MCF 10A (cell line): Measurements from ENCODE around the gene LHFPL2. TPM values are rescaled to one million over a fixed set of nuclear protein-coding genes. Genes with fewer than 3 reads are reported as not detected.

Experiments used
- BruUV-seq: library from RNA; stranded (reverse); fragments of 400-500 nt; replicated peaks from 2 replicates; lab custom pipeline; 2021; lab: Mats Ljungman, UMichigan
- CTCF ChIA-PET: fragments of 300-600 bp; sonication (Branson Sonifier 250); formaldehyde crosslinking; extraction: SDS; loops from one replicate; lab custom pipeline; 2021; ENCODE audit warnings: antibody characterized with exemption, inconsistent platforms; lab: Yijun Ruan, JAX
- POLR2A ChIA-PET: fragments of 300-600, 350-650 bp; sonication (Branson Sonifier 250); formaldehyde crosslinking; extraction: SDS; loops from one replicate; lab custom pipeline; 2020; ENCODE audit warnings: antibody characterized with exemption, inconsistent platforms; lab: Yijun Ruan, JAX
- DNase-seq: peaks from one replicate; pipeline ENCODE4 v3.0.0-alpha.2; 2018; ENCODE audit not compliant: unreplicated experiment
- H3K27ac Mint-ChIP-seq: one replicate; pipeline ENCODE4 v1.8.0; 2022; ENCODE audit warnings: mild to moderate bottlenecking, low read depth, mixed read lengths; ENCODE audit not compliant: unreplicated experiment
- H3K27me3 Mint-ChIP-seq: one replicate; pipeline ENCODE4 v1.8.0; 2022; ENCODE audit warnings: mixed read lengths; ENCODE audit not compliant: insufficient read depth, unreplicated experiment
- H3K36me3 Mint-ChIP-seq: one replicate; pipeline ENCODE4 v1.8.0; 2022; ENCODE audit warnings: mild to moderate bottlenecking, moderate library complexity, mixed read lengths; ENCODE audit not compliant: insufficient read depth, unreplicated experiment
- H3K4me1 Mint-ChIP-seq: one replicate; pipeline ENCODE4 v1.8.0; 2022; ENCODE audit warnings: mixed read lengths; ENCODE audit not compliant: insufficient read depth, unreplicated experiment
- H3K4me3 Mint-ChIP-seq: one replicate; pipeline ENCODE4 v1.8.0; 2022; ENCODE audit warnings: mild to moderate bottlenecking, moderate library complexity, mixed read lengths; ENCODE audit not compliant: unreplicated experiment
- H3K9me3 Mint-ChIP-seq: one replicate; pipeline ENCODE4 v1.8.0; 2022; ENCODE audit warnings: mixed read lengths; ENCODE audit not compliant: unreplicated experiment
- intact Hi-C: fragments of 100-400 bp; cut with micrococcal nuclease; formaldehyde crosslinking; loops from 2 replicates; pipeline ENCODE4 v1.14.1; 2022
- total RNA-seq: library from RNA; stranded (reverse); gene quantifications from 2 replicates; pipeline ENCODE4 v1.2.3, GENCODE V29; 2022
- TF ChIP-seq, protein P1 (sequence below): fragments of 200-600 bp; IDR thresholded peaks from one replicate; pipeline ENCODE4 v1.8.0; 2022; ENCODE audit warnings: antibody characterized with exemption, mild to moderate bottlenecking; ENCODE audit not compliant: unreplicated experiment

LHFPL2 gene
- total RNA-seq, 1 experiment from 2014 or later: 45.9 TPM

DNA sequence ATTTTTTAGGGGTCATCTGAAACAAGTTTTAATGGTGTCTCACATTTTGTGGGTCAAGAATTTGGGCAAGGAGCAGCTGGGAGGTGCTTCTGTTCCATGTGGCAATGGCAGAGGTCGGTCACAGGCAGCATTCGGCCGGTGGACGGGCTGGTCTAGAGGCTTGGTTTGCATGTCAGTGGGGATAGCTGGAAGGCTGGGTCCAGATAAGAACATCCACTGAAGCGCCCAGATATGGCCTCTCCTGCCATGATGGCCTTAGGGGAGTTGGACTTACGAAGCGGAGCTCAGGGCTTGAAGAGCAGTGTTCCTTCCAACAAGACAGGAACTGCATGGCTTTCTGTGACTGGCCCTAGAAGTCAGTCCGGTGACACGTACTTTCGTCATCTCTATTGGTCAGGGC, 30.3 kb downstream of the LHFPL2 start:
- Mint-ChIP-seq H3K9me3 (no peaks in the 10 kb centered on the region), H3K36me3 (peaks cover 56% of the 10 kb centered on the region), H3K27me3 (no peaks in the 10 kb centered on the region), H3K4me3 (no peak overlapping the region), H3K27ac (no peak overlapping the region), H3K4me1 (peaks cover 20% of the 10 kb centered on the region)
- DNase-seq: no peak
- TF ChIP-seq, protein P1, sequence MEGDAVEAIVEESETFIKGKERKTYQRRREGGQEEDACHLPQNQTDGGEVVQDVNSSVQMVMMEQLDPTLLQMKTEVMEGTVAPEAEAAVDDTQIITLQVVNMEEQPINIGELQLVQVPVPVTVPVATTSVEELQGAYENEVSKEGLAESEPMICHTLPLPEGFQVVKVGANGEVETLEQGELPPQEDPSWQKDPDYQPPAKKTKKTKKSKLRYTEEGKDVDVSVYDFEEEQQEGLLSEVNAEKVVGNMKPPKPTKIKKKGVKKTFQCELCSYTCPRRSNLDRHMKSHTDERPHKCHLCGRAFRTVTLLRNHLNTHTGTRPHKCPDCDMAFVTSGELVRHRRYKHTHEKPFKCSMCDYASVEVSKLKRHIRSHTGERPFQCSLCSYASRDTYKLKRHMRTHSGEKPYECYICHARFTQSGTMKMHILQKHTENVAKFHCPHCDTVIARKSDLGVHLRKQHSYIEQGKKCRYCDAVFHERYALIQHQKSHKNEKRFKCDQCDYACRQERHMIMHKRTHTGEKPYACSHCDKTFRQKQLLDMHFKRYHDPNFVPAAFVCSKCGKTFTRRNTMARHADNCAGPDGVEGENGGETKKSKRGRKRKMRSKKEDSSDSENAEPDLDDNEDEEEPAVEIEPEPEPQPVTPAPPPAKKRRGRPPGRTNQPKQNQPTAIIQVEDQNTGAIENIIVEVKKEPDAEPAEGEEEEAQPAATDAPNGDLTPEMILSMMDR: no peak
- POLR2A ChIA-PET: interaction anchor here (0.6 to 1.2 kb wide), 2 partner anchors 11 to 366 kb away, joined by 3 read pairs; no protein-coding TSS in a partner anchor
- CTCF ChIA-PET: interaction anchor here (2.7 kb wide), 1 partner anchor 9 kb away, joined by 8 read pairs; no protein-coding TSS in a partner anchor
- no TSS peak for BruUV-seq
- intact Hi-C loops: no loop called here

DNA sequence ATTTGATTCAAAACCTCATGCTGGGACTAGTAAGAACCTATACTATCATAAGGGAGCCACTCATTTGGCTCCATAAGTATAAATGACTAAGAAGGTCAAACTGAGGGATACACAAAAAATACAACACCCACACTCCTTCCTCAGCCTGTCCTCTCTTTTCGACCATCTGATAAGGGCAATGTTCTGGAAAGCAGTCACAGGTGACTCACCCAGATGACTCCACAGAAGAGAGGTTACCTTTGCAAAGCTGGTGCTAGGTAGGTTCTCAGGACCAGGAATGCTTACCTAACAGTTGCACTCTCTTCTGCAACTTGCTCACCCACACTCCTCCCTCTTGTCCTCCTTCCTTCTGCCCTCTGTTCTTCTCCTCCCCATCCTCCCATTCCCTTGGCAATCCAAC, 32.9 kb downstream of the LHFPL2 start:
- POLR2A ChIA-PET: interaction anchor here (0.6 to 1.1 kb wide), 2 partner anchors 10 to 114 kb away, joined by 3 read pairs; no protein-coding TSS in a partner anchor
- TF ChIP-seq, protein P1: no peak
- no TSS peak for BruUV-seq
- CTCF ChIA-PET: interaction anchor here (2.7 kb wide), 1 partner anchor 12 kb away, joined by 8 read pairs; no protein-coding TSS in a partner anchor
- peak; percentile 79 for DNase-seq
- H3K4me3 Mint-ChIP-seq: no peak overlapping the region
- peaks cover 15% of the 10 kb centered on the region for H3K4me1 Mint-ChIP-seq
- intact Hi-C loops: no loop called here
- peaks cover 42% of the 10 kb centered on the region for H3K36me3 Mint-ChIP-seq
- H3K9me3 Mint-ChIP-seq: no peaks in the 10 kb centered on the region
- no peak overlapping the region for H3K27ac Mint-ChIP-seq
- H3K27me3 Mint-ChIP-seq: no peaks in the 10 kb centered on the region

DNA sequence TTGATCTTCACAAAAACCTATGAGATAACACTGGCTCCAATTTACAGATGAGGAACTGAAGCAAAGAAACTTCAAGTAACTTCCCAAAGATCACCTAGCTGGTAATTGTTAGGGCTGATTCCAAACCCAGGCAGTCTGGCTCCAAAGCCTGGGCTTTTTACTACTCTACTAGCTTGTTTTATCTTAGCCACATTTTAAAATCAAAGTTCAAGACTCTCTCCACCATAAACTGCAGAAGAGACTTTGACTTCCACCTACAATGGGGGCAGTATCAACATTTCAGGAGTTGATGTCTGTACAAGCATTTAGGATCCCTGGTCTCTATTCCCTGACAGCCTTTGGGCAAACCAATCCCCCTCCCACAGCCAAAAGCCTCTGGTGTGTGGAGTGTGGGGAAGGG, 33.8 kb downstream of the LHFPL2 start:
- POLR2A ChIA-PET: interaction anchor here (0.6 to 1.3 kb wide), 3 partner anchors 22 to 31 kb away, joined by 3 read pairs; no protein-coding TSS in a partner anchor
- no TSS peak for BruUV-seq
- TF ChIP-seq, protein P1: no peak
- Mint-ChIP-seq H3K27ac (no peak overlapping the region), H3K9me3 (no peaks in the 10 kb centered on the region), H3K4me1 (peaks cover 15% of the 10 kb centered on the region), H3K36me3 (peaks cover 38% of the 10 kb centered on the region), H3K4me3 (no peak overlapping the region), H3K27me3 (no peaks in the 10 kb centered on the region)
- CTCF ChIA-PET: interaction anchor here (0.8 to 1.4 kb wide), 2 partner anchors 12 to 89 kb away, joined by 3 to 4 read pairs; no protein-coding TSS in a partner anchor
- intact Hi-C loops: no loop called here
- no peak for DNase-seq

DNA sequence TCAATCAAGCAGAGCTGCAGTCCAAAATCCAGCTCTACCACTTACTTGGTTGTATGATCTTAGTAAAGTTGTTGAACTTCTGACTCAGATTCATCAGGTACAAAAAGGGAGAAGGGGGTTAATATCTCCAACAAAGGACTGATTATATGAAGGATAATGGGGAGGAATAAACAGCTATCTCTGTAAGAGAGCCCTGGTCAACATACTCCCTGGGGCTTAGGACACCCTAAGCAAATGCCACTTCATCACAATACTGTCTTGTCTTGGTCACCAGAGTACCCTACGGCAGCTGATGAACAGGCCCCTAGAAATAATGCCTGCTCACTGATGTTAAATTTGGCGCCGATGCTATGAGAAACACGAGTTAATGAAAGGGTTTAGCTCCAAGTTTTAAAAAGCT, 34.8 kb downstream of the LHFPL2 start:
- Mint-ChIP-seq H3K36me3 (peaks cover 38% of the 10 kb centered on the region), H3K27ac (no peak overlapping the region), H3K4me3 (no peak overlapping the region), H3K4me1 (peaks cover 15% of the 10 kb centered on the region), H3K9me3 (no peaks in the 10 kb centered on the region), H3K27me3 (no peaks in the 10 kb centered on the region)
- intact Hi-C loops: no loop called here
- CTCF ChIA-PET: interaction anchor here (0.8 to 1.4 kb wide), 3 partner anchors 13 to 88 kb away, joined by 3 to 4 read pairs (median 3); no protein-coding TSS in a partner anchor
- DNase-seq: no peak
- BruUV-seq: no TSS peak
- TF ChIP-seq, protein P1: no peak
- POLR2A ChIA-PET: interaction anchor here (0.8 to 1.4 kb wide), 3 partner anchors 11 to 27 kb away, joined by 3 read pairs; no protein-coding TSS in a partner anchor
